ENCODE results near the gene TRIM62. TPM values are rescaled to one million over a fixed set of nuclear protein-coding genes. Genes with fewer than 3 reads are reported as not detected.

The TRIM62 gene
- total RNA-seq, 1 experiment from 2014 or later, result 6.9 TPM

GRCh38 chr1:33186936-33187335 lies 5.1 kb upstream of the TRIM62 start:
- Histone ChIP-seq H2BK15ac (ENCODE audit: low read depth, low read length) (no peak overlapping the region), H3K18ac (ENCODE audit: insufficient read length, low read depth, low read length) (no peak overlapping the region), H3K4me1 (ENCODE audit: insufficient read depth, low read length) (peaks cover 6% of the 10 kb centered on the region; the same call in 1 of the 2 replicates), H3K79me1 (ENCODE audit: insufficient read depth, low read depth, low read length, poor library complexity, severe bottlenecking) (no peaks in the 10 kb centered on the region), H3K23ac (ENCODE audit: insufficient read length, low read depth, low read length) (no peak overlapping the region), H2BK120ac (ENCODE audit: low read depth, low read length, poor library complexity, severe bottlenecking) (no peak overlapping the region), H4K91ac (ENCODE audit: insufficient read length, low read depth, low read length) (no peak overlapping the region), H3K9me3 (ENCODE audit: control insufficient read depth, low read depth, low read length) (no peaks in the 10 kb centered on the region), H3K9ac (ENCODE audit: extremely low read depth, insufficient read length, low read length) (no peak overlapping the region), H4K20me1 (ENCODE audit: control insufficient read depth, insufficient read depth, insufficient read length) (no peaks in the 10 kb centered on the region), H3K4ac (ENCODE audit: low read depth, low read length) (no peak overlapping the region), H3K56ac (ENCODE audit: insufficient read length, low read depth, low read length) (no peak overlapping the region), H3K14ac (ENCODE audit: insufficient read depth, low read length) (no peak overlapping the region), H3K4me2 (ENCODE audit: insufficient read depth, insufficient read length, low read length) (no peak overlapping the region), H2BK20ac (ENCODE audit: low read depth, low read length, poor library complexity, severe bottlenecking) (no peak overlapping the region), H3K27me3 (ENCODE audit: insufficient read depth, low read length) (no peaks in the 10 kb centered on the region), H4K5ac (ENCODE audit: insufficient read length, low read depth, low read length) (no peak overlapping the region), H3K27ac (ENCODE audit: insufficient read length, low read depth, low read length) (no peak overlapping the region), H2BK12ac (ENCODE audit: insufficient read length, low read depth, low read length) (no peak overlapping the region), H2BK5ac (ENCODE audit: insufficient read length, low read length) (no peak overlapping the region), H3T11ph (ENCODE audit: low read length) (no peak overlapping the region), H3K79me2 (ENCODE audit: insufficient read depth, low read length) (no peaks in the 10 kb centered on the region), H4K8ac (replicated peaks; ENCODE audit: insufficient read length, low read depth, low read length) (no peak overlapping the region), H2AK5ac (ENCODE audit: insufficient read length, low read length) (no peak overlapping the region), H3K23me2 (ENCODE audit: insufficient read length, low read depth, low read length, poor library complexity, severe bottlenecking) (no peaks in the 10 kb centered on the region), H2AFZ (ENCODE audit: low read length) (no peak overlapping the region)
- Mint-ChIP-seq H3K9me3 (no peaks in the 10 kb centered on the region), H3K4me1 (peaks cover 19 to 23% of the 10 kb centered on the region in 2 experiments), H3K27me3 (ENCODE audit: low read depth) (peaks cover 29% of the 10 kb centered on the region), H3K27ac (no peak overlapping the region), H3K36me3 (ENCODE audit: insufficient read depth in 1 of 3, low read depth in 3 of 3) (no peaks in the 10 kb centered on the region), H3K4me3 (no peak overlapping the region)
- no CpG with 5 or more reads among the region's 1 CpG for WGBS (ENCODE audit: extremely low coverage, insufficient read length, low lambda C conversion rate)
- TF ChIP-seq, protein P1, sequence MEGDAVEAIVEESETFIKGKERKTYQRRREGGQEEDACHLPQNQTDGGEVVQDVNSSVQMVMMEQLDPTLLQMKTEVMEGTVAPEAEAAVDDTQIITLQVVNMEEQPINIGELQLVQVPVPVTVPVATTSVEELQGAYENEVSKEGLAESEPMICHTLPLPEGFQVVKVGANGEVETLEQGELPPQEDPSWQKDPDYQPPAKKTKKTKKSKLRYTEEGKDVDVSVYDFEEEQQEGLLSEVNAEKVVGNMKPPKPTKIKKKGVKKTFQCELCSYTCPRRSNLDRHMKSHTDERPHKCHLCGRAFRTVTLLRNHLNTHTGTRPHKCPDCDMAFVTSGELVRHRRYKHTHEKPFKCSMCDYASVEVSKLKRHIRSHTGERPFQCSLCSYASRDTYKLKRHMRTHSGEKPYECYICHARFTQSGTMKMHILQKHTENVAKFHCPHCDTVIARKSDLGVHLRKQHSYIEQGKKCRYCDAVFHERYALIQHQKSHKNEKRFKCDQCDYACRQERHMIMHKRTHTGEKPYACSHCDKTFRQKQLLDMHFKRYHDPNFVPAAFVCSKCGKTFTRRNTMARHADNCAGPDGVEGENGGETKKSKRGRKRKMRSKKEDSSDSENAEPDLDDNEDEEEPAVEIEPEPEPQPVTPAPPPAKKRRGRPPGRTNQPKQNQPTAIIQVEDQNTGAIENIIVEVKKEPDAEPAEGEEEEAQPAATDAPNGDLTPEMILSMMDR (conservative IDR thresholded peaks at IDR 0.05), result no peak
- no peak for DNase-seq

Measured in H9 (cell line).